HG03139 (cell line): Measurements from ENCODE around the gene LRRC10.

Source experiments
- ATAC-seq: cut with Tn5 transposase; IDR thresholded peaks from one replicate; pipeline ENCODE4 v1.9.1; 2021; ENCODE audit not compliant: unreplicated experiment

Gene LRRC10

GRCh38 chr12:69610729-69611128 is at the start of gene LRRC10:
Gene LRRC10, minus strand, starts transcription at chr12:69610907. Its CDS starts 69 bp downstream, at chr12:69610838.
- ATAC-seq: no peak

- no peak for ATAC-seq
Observed at GRCh38 chr12:69660164-69660863, 49.6 kb upstream of the LRRC10 start.

- no peak for ATAC-seq
Observed at GRCh38 chr12:69658203-69658602, 47.5 kb upstream of the LRRC10 start.

- ATAC-seq: no peak
Observed at GRCh38 chr12:69657376-69658137, 46.9 kb upstream of the LRRC10 start.

GRCh38 chr12:69655616-69656340 is 45.1 kb upstream of the LRRC10 start:
- ATAC-seq: no peak

GRCh38 chr12:69653703-69654102 is 43.0 kb upstream of the LRRC10 start:
- no peak for ATAC-seq

GRCh38 chr12:69651922-69652321 is 41.2 kb upstream of the LRRC10 start:
- no peak for ATAC-seq

- ATAC-seq: no peak
Observed at GRCh38 chr12:69649529-69649928, 38.8 kb upstream of the LRRC10 start.

GRCh38 chr12:69648476-69648875 is 37.8 kb upstream of the LRRC10 start:
- no peak for ATAC-seq

- ATAC-seq: no peak
Observed at GRCh38 chr12:69647178-69647577, 36.5 kb upstream of the LRRC10 start.

GRCh38 chr12:69645031-69645430 is 34.3 kb upstream of the LRRC10 start:
- no peak for ATAC-seq

- ATAC-seq: no peak
Observed at GRCh38 chr12:69644511-69644910, 33.8 kb upstream of the LRRC10 start.

GRCh38 chr12:69642531-69642930 is 31.8 kb upstream of the LRRC10 start:
- ATAC-seq: no peak

GRCh38 chr12:69641546-69641945 is 30.8 kb upstream of the LRRC10 start:
- no peak for ATAC-seq

- ATAC-seq: peak; percentile 90
Observed at GRCh38 chr12:69639400-69640016, 28.8 kb upstream of the LRRC10 start.

GRCh38 chr12:69633061-69633460 is 22.4 kb upstream of the LRRC10 start:
- no peak for ATAC-seq

GRCh38 chr12:69630191-69630590 is 19.5 kb upstream of the LRRC10 start:
- ATAC-seq: no peak

GRCh38 chr12:69627501-69627900 is 16.8 kb upstream of the LRRC10 start:
- ATAC-seq: no peak

GRCh38 chr12:69623970-69624369 is 13.3 kb upstream of the LRRC10 start:
- no peak for ATAC-seq

GRCh38 chr12:69621551-69621950 is 10.8 kb upstream of the LRRC10 start:
- no peak for ATAC-seq

- no peak for ATAC-seq
Observed at GRCh38 chr12:69620921-69621320, 10.2 kb upstream of the LRRC10 start.
